Esophagus muscularis mucosa (tissue), 3 donors: ENCODE measurements around the gene TRERF1.

Experiments used
- CTCF ChIP-seq, 3 experiments: fragments of 200-600 bp in 2 of 3; fragments of 450-650 bp in 1 of 3; sonication (generic) in 2 of 3; IDR thresholded peaks; one replicate each; pipeline ENCODE4 v1.5.1; 2017 to 2019; ENCODE audit warnings: antibody characterized with exemption in 3 of 3, mild to moderate bottlenecking in 2 of 3, moderate library complexity in 1 of 3
- POLR2AphosphoS5 ChIP-seq, 2 donors: sonication (generic); formaldehyde crosslinking; IDR thresholded peaks; one replicate each; pipeline ENCODE4 v1.6.1; 2017; ENCODE audit warnings: antibody characterized with exemption in 2 of 2

DNA sequence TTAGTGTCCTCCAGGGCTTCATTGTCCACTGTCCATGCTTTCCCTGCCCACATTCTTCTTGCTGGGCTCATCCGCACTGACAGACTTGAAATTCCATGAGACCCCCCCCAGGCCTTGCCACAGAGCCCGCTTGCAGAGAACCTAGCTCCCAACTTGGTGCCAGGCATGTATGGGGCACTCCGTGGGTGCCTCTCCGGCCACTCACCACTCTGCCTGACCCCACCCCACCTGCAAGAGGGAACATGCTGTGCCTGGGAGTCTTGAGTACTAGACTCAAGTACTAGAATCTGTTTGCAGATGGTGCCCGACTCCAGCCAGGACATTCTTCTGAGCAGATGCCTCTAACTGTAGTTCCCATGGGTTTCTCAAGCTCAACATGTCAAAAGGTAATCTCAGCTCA lies 47.9 kb downstream of the TRERF1 start:
- no peak for TF ChIP-seq CTCF (IDR thresholded peaks at IDR 0.05)
- no peak for TF ChIP-seq POLR2AphosphoS5 (IDR thresholded peaks at IDR 0.05)
